ENCODE data around the gene EEFSEC.

The EEFSEC gene

DNA sequence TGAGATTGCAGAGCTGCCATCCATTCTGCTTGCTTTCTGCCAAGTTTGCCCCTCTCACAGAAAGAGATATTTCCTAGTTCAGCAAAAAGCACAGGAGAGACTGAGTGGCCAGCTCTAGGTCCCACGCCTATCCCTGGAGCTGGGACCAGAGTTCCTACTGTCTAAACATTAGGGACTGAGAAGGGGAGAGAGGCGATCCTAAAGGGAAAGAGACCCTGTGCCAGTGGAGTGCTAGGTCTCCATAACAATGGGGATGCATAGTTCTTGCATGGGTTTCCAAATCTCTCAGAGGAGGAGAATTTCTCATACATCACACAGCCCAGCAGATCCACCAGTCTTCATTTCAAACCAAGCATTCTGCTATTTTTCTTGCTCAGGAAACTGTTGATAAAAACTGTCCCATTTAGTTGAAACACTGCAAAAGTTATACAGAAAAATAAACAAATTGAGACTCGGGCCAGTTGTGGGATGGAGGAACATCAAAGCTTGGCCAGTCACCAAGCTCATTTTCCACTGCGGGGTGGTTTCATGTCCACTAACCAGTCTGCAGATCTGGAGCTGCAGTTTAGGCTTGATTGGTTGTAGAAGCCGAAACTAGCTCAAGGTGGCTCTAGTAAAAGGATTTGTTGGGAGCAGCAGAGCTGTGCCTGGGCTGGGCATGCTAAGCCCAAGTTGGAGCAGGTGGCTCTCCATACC, 62.7 kb downstream of the EEFSEC start:
- no peak for DNase-seq (ENCODE audit: low read depth in 2 of 2, low spot score in 1 of 2)

DNA sequence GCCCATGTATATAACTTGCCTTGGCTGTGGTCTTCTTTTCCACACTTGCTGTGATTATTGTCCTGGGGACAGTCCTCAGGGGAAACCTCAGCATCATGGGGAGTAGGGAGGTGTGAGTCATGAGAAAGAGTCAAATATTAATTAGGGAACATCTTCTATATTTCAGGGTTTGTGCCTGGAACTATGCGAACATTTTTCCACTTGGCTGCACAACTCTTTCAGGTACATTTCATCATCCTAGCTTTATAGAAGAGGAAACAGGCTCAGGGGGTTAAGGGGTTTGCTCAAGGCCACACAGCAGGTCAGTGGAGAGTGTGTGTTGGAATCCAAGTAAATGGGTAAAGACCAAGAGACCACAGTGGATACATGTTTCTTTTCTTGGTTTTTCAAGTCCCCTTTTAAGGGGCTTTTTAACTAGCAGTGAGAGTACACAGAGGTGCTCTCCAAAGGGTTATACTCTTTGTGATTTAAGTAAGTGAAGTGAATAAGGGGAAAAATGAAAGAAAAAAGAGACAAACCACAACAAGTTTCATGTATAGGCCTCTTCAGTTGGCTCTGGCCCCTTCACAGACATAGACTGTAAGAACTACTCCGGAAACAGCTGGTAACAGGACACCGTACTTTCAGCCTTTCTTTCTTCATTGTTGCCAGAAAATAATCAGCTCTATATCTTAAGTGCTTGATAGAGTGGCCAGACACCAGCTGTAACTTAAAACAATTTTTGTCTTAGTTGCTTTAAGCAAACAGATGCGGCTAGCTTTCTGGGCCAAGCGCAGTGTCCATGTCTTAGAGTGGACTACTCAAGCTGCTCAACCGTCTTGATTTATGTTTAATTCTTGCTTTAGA, 64.6 kb downstream of the EEFSEC start:
- no peak for DNase-seq (ENCODE audit: low read depth in 2 of 2, low spot score in 1 of 2)

DNA sequence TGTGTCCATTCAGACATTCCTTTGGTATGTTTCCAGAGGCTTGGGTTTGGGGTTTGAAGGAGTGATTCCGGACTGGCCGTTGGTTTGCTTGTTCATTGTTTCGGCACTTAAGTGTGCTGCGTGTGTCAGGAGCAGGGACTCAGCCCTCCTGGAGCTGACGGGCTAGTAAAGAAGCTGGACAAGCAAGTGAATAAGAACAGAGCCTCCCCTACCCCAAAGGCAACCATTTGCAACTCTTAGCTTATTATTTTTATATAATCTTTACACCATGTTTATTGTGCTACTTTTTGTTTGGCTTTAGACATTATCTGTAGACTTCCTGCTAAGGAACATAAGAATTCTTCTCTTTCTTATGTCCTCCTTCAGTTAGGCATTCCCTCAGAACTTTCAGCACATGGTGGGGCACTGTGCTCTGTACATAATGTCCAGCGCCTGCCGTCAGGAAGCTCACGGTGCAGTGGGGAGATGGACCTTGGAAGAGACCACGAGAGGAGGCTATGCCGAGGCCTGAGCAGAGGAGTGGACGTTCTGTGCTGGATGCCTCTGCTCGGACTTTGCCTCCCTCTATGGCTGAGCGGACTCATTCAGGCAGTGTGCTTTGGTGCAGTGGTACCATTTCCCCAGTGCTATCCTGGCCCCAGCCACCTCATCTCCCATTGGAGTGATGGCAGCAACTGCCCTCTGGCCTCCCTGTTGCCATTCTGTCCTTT, 65.4 kb downstream of the EEFSEC start:
- no peak for DNase-seq (ENCODE audit: low read depth in 2 of 2, low spot score in 1 of 2)

DNA sequence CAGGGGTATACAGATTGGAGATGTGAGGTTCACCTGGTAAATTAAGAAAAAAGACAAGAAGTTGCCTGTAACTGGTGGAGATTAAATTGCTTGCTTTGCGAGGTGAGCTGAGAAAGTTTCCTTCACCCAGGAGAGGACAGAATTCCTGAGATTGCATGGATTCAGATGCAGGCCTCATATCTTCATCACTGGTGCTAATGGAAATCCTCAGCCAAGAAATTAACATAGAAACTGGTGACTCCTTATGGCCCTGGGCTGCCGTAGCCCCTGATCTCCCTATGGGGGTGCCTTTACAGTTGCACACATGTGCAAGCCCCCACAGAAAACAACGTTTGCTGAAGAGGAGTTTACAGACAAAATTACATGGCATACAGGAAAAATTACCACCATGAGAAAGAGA, 68.0 kb downstream of the EEFSEC start:
- DNase-seq (ENCODE audit: low read depth in 2 of 2, low spot score in 1 of 2): no peak

DNA sequence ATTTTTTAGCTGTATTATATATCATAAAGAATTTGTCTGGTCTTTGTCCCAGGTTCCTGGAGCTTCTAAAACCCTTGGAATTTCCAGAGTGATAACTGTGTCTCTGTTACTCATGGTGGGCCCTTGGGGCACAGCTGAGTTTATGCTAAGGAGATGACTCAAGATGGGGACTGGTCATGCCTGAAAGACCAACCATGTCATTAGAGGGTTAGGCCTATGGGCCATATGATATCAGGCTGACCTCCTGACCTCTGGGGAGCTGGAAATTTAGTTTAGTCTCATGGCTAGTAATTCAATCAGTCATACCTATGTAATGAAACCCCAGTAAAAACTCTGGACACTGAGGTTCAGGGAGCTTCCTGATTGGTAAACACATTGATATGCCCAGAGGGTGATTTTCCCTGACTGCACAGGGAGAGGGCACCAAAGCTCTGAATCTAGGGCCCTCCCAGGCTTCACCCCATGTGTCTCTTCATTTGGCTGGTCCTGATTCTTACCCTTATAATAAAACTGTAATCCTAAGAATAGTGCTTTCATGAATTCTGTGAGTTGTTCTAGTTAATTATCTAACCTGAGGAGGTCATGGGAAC, 69.6 kb downstream of the EEFSEC start:
- no peak for DNase-seq (ENCODE audit: low read depth in 2 of 2, low spot score in 1 of 2)

DNA sequence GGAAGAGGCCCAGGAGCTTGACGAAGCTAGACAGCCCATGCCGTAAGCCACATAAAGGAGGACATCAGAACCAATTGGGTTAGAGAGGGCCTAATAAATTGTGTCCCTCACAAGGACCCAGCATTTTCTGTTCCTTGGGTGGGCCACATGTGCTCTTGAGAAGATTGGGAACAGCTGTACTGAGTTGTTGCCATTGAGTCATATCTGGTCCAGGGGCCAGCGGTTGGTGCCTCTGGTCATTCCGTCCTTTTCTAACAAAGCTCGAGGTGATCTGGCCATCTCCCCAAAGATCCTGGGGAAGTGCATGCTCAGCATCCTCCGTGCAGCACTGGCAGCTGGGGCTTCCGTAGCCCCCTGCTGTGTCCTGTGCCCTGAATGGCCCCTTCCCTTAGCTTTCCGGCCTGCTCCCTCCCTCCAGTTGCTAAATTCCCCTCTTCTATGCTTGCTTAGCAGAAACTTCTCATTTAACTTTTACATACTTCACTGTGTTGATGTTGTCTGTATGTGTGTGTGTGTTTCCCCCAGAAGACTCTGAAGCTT, 73.0 kb downstream of the EEFSEC start:
- no peak for DNase-seq (ENCODE audit: low read depth in 2 of 2, low spot score in 1 of 2)

- peak in 1 of 2 donors; percentile 4 for DNase-seq (ENCODE audit: low read depth in 2 of 2, low spot score in 1 of 2)
Observed at GRCh38 chr3:128226795-128227395, 73.6 kb downstream of the EEFSEC start.

DNA sequence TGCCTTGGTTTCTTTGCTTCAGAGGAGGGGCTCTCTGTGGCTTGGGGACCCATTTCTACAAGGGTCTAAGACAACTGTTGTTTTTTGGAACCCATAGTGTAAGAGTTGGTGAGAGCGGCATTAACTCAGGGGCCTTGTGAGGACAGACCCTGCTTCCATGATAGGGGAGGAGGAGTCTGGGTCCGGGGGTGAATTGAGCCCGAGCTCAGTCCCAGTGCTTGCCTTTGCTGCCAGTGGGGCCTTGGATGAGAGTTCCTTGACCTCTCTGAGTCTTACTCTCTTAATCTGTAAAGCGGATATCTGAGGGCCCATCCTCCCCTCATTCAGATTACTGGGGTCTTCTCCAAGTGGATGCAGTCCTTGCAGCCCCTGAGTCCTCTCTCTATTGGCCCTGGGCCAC, 74.2 kb downstream of the EEFSEC start:
- no peak for DNase-seq (ENCODE audit: low read depth in 2 of 2, low spot score in 1 of 2)

DNA sequence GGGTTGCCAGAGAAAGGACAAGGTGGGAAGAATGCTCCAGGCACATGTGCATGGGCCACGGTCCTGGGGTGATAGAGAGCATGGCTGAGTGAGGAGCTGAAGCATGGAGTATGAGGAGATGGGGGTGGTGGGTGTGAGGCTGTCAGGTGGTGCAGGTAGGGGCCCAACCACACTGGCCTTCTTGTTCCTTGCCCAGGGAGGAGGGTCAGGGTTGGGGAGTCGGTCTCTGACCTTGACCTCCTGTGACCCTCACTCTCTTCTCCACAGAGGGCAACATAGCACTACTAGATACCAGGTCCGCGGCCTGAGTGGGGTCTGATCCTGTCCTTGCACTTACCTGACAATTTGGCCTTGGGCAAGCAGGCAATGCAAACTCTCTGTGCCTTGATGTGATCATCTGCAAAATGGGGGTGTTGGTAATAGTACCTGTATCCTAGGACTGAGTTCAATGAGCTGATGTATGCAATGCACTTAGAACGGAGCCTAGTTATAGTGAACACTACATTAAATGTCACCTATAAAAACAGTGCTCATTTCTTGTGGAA, 75.2 kb downstream of the EEFSEC start:
- DNase-seq (ENCODE audit: low read depth in 2 of 2, low spot score in 1 of 2): no peak

- no peak for DNase-seq (ENCODE audit: low read depth in 2 of 2, low spot score in 1 of 2)
Observed at GRCh38 chr3:128229106-128229857, 76.0 kb downstream of the EEFSEC start.

DNA sequence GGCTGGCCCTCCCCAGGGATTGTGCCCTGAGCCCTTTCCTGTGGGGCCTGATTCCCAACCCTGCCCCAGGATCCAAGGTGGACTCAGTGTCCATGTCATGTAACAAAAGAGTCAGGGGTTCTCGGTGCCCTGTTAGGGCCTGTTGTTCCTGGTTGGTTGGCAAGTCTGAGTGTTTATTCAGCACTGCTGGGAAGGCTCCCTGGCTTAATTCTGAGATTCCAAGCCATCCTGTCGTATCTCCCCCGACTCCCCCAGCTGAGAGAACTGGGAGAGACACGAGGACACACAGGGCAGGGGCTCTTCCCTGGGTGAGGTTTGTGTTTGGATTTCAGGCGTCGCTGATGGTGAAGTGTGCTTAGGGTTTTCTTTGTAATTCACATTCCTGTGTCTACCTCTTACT, 78.3 kb downstream of the EEFSEC start:
- DNase-seq (ENCODE audit: low read depth in 2 of 2, low spot score in 1 of 2): no peak

GRCh38 chr3:128232376-128233178, 79.3 kb downstream of the EEFSEC start:
- no peak for DNase-seq (ENCODE audit: low read depth in 2 of 2, low spot score in 1 of 2)

- no peak for DNase-seq (ENCODE audit: low read depth in 2 of 2, low spot score in 1 of 2)
Observed at GRCh38 chr3:128235207-128235926, 82.1 kb downstream of the EEFSEC start.

DNA sequence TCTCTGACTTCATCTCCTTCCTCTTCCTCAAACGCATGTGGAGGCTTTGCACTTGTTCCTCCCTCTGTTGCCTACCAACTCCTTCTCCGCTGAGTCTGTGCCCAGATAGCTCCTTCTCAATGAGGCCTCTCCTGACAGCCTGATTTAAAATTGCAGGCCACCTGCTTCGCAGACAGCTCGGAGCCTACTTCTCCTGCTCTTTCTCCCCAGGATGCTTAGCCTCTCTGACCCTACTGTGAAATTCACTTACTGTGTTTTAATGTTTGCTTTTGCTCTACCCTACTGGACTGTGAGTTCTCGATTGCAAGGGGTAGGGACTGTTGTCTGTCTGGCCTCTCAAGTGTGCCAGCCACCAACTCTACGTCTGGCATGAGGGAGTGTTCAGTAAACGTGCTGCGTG, 83.4 kb downstream of the EEFSEC start:
- DNase-seq (ENCODE audit: low read depth in 2 of 2, low spot score in 1 of 2): no peak

GRCh38 chr3:128237348-128238183, 84.3 kb downstream of the EEFSEC start:
- no peak for DNase-seq (ENCODE audit: low read depth in 2 of 2, low spot score in 1 of 2)

- no peak for DNase-seq (ENCODE audit: low read depth in 2 of 2, low spot score in 1 of 2)
Observed at GRCh38 chr3:128238184-128238489, 84.9 kb downstream of the EEFSEC start.

DNA sequence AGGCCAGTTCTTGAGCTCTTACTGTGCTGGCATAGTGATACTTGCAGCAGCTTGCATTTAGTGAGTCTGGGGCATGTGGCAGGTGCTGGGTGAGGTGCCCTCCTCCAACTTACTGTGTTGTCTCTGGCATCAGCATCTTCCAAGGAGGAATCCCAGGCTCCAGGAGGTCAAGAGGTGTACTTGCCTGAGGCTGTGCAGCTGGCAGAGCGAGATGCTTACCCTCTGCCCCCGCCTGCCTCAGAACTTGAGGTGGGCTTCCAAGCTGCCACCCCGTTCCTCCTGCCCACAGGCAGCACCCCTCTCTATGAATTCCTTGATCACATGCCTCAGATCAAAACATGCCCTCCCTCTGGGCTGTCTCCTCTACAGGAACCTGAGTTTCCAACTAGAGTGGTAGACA, 86.0 kb downstream of the EEFSEC start:
- DNase-seq (ENCODE audit: low read depth in 2 of 2, low spot score in 1 of 2): no peak

GRCh38 chr3:128240232-128240631, 87.0 kb downstream of the EEFSEC start:
- DNase-seq (ENCODE audit: low read depth in 2 of 2, low spot score in 1 of 2): no peak

All from stimulated activated CD8-positive, alpha-beta memory T cell treated with anti-CD3 and anti-CD28 coated beads, Interleukin-4, amount 100 ng/mL, for 1 hour (primary cell).